Measurements from ENCODE around the gene HSPB8. TPM values are rescaled to one million over a fixed set of nuclear protein-coding genes. Genes with fewer than 3 reads are reported as not detected.

HSPB8 gene
- total and polyA plus RNA-seq, 2 of the 4 experiments (the other 2 are of a cell fraction), result 12.9 to 25.8 TPM

- Histone ChIP-seq H4K8ac (ENCODE audit: low read depth in 2 of 2, low read length in 2 of 2) (no peak overlapping the region), H2AK9ac (replicated peaks; ENCODE audit: low read depth, low read length, poor library complexity) (no peak overlapping the region), H2BK120ac (ENCODE audit: low read depth, low read length) (no peak overlapping the region), H3K18ac (ENCODE audit: low read depth, low read length) (no peak overlapping the region), H3K27ac (ENCODE audit: insufficient read depth, low read length) (no peak overlapping the region), H4K5ac (ENCODE audit: low read depth, low read length) (no peak overlapping the region), H3K14ac (replicated peaks; ENCODE audit: low read depth, low read length) (no peak overlapping the region), H3K27me3 (ENCODE audit: control insufficient read depth, insufficient read depth, low read length) (no peaks in the 10 kb centered on the region), H3K79me1 (ENCODE audit: low read depth in 1 of 2, low read length in 2 of 2) (no peaks in the 10 kb centered on the region), H3K9ac (ENCODE audit: low read depth, low read length) (no peak overlapping the region), H2BK20ac (ENCODE audit: low read depth, low read length) (no peak overlapping the region), H4K20me1 (ENCODE audit: insufficient read depth, low read length) (no peaks in the 10 kb centered on the region), H3K56ac (ENCODE audit: extremely low read depth, insufficient read depth, low read length) (no peak overlapping the region), H3K4me1 (ENCODE audit: control insufficient read depth, insufficient read depth, low read length) (no peaks in the 10 kb centered on the region), H2AFZ (replicated peaks; ENCODE audit: low read length, poor library complexity) (no peak overlapping the region), H3K4me2 (ENCODE audit: low read depth, low read length) (no peak overlapping the region), H3K4ac (ENCODE audit: low read depth, low read length) (no peak overlapping the region), H2AK5ac (ENCODE audit: low read depth, low read length) (no peak overlapping the region), H3K9me3 (ENCODE audit: control insufficient read depth, insufficient read depth, low read length) (0 out of 2 replicates have a peak, but pooled peaks cover 1% of the 10 kb centered on the region), H2BK5ac (ENCODE audit: low read depth, low read length, poor library complexity, severe bottlenecking) (no peak overlapping the region), H3K9me1 (ENCODE audit: insufficient read depth, low read length) (no peaks in the 10 kb centered on the region), H2BK15ac (ENCODE audit: low read depth, low read length) (no peak overlapping the region), H4K91ac (ENCODE audit: insufficient read depth, low read depth, low read length) (no peak overlapping the region), H3K4me3 (ENCODE audit: insufficient read depth, low read depth, low read length) (no peak overlapping the region), H3K23ac (ENCODE audit: low read depth, low read length) (no peak overlapping the region), H3K36me3 (ENCODE audit: control insufficient read depth, insufficient read depth, low read length) (no peaks in the 10 kb centered on the region)
- dilution Hi-C loops (cut with HindIII; ENCODE audit: low sequenced_read_pairs, unreplicated experiment) (no loop called here), in situ Hi-C loops (cut with MboI; ENCODE audit: low sequenced_read_pairs) (no loop called here), intact Hi-C loops (cut with micrococcal nuclease) (no loop called here)
- no TSS peak for BruUV-seq (replicated peaks)
- CTCF ChIA-PET, result no interaction called here
- DNase-seq, result no peak
- ATAC-seq (ENCODE audit: low read depth), result no peak
- TF ChIP-seq BHLHE40 (IDR thresholded peaks at IDR 0.05; ENCODE audit: low read depth, low read length), result no peak
- no peak for TF ChIP-seq FOS (IDR thresholded peaks at IDR 0.05; ENCODE audit: low read depth, low read length)
- no peak for TF ChIP-seq RFX5 (IDR thresholded peaks at IDR 0.05; ENCODE audit: low read depth, low read length)
- TF ChIP-seq, protein P1, sequence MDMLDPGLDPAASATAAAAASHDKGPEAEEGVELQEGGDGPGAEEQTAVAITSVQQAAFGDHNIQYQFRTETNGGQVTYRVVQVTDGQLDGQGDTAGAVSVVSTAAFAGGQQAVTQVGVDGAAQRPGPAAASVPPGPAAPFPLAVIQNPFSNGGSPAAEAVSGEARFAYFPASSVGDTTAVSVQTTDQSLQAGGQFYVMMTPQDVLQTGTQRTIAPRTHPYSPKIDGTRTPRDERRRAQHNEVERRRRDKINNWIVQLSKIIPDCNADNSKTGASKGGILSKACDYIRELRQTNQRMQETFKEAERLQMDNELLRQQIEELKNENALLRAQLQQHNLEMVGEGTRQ (IDR thresholded peaks at IDR 0.05; ENCODE audit: low read depth, low read length), result no peak
- no peak for TF ChIP-seq RCOR1 (IDR thresholded peaks at IDR 0.05; ENCODE audit: insufficient replicate concordance, low read length)
- TF ChIP-seq RAD21 (IDR thresholded peaks at IDR 0.05; ENCODE audit: low read length), result no peak
- no peak for TF ChIP-seq CHD1 (IDR thresholded peaks at IDR 0.05; ENCODE audit: low read depth, low read length)
- no peak for TF ChIP-seq POLR2A (IDR thresholded peaks at IDR 0.05; ENCODE audit: low read depth, low read length)
- TF ChIP-seq MAFK (IDR thresholded peaks at IDR 0.05; ENCODE audit: low read depth, low read length), result no peak
- TF ChIP-seq, protein P2, sequence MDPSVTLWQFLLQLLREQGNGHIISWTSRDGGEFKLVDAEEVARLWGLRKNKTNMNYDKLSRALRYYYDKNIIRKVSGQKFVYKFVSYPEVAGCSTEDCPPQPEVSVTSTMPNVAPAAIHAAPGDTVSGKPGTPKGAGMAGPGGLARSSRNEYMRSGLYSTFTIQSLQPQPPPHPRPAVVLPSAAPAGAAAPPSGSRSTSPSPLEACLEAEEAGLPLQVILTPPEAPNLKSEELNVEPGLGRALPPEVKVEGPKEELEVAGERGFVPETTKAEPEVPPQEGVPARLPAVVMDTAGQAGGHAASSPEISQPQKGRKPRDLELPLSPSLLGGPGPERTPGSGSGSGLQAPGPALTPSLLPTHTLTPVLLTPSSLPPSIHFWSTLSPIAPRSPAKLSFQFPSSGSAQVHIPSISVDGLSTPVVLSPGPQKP (IDR thresholded peaks at IDR 0.05; ENCODE audit: borderline replicate concordance, low read depth, low read length), result no peak
- TF ChIP-seq CEBPB (IDR thresholded peaks at IDR 0.05; ENCODE audit: low read depth, low read length), result no peak
- TF ChIP-seq MXI1 (IDR thresholded peaks at IDR 0.05; ENCODE audit: borderline replicate concordance, low read depth, low read length), result no peak
- TF ChIP-seq NFE2L2 (IDR thresholded peaks at IDR 0.05; ENCODE audit: low read depth, low read length), result no peak
- TF ChIP-seq CTCF (conservative IDR thresholded peaks at IDR 0.05; ENCODE audit: low read depth, low read length), result no peak
- TF ChIP-seq MAZ (IDR thresholded peaks at IDR 0.05; ENCODE audit: borderline replicate concordance, low read depth, low read length), result no peak
- TF ChIP-seq SMC3 (IDR thresholded peaks at IDR 0.05; ENCODE audit: low read depth, low read length), result no peak
- POLR2A ChIA-PET (ENCODE audit: unreplicated experiment), result no interaction called here
- 74% methylated on average over 21 of the region's 35 CpGs; no CpG with 5 or more reads in 1 of the 2 experiments for WGBS, 2 experiments (ENCODE audit: extremely low coverage in 2 of 2, insufficient read length in 1 of 2)
Measured at GRCh38 chr12:119156401-119157044, 22.2 kb upstream of the HSPB8 start.

Measured in IMR-90 (cell line).